ENCODE data around the gene KIF13A. TPM values are rescaled to one million over a fixed set of nuclear protein-coding genes. Genes with fewer than 3 reads are reported as not detected.
"Not testable (repeated sequence)": the region's sequence is repeated elsewhere in the genome, so short reads cannot be mapped to it uniquely, and the experiment has no call there.

The KIF13A gene
- total RNA-seq, 2 experiments from 2014 or later = not detected

GRCh38 chr6:17851001-17851719, 136.3 kb downstream of the KIF13A start:
- no peak for DNase-seq
- H3K4me1 Mint-ChIP-seq (ENCODE audit: low read depth) = no peaks in the 10 kb centered on the region
- peaks cover 26% of the 10 kb centered on the region for H3K27me3 Mint-ChIP-seq (ENCODE audit: low read depth)
- CTCF ChIA-PET = no interaction called here
- no peak overlapping the region for H3K27ac Mint-ChIP-seq
- H3K9me3 Mint-ChIP-seq = no peaks in the 10 kb centered on the region
- no peaks in the 10 kb centered on the region for H3K36me3 Mint-ChIP-seq (ENCODE audit: low read depth)
- no peak overlapping the region for H3K4me3 Mint-ChIP-seq
- intact Hi-C loops (cut with micrococcal nuclease) = no loop called here

- peaks cover 26% of the 10 kb centered on the region for H3K27me3 Mint-ChIP-seq (ENCODE audit: low read depth)
These were observed 137.2 kb downstream of the KIF13A start for GRCh38 chr6:17850281-17850680.

GRCh38 chr6:17847203-17847760, 140.2 kb downstream of the KIF13A start:
- H3K36me3 Mint-ChIP-seq (ENCODE audit: low read depth) = no peaks in the 10 kb centered on the region
- no peak for DNase-seq
- no peak overlapping the region for H3K4me3 Mint-ChIP-seq
- H3K9me3 Mint-ChIP-seq = no peaks in the 10 kb centered on the region
- intact Hi-C loops (cut with micrococcal nuclease) = no loop called here
- peaks cover 34% of the 10 kb centered on the region for H3K27me3 Mint-ChIP-seq (ENCODE audit: low read depth)
- CTCF ChIA-PET = interaction anchor here (1.0 to 1.1 kb wide), 2 partner anchors 29 to 275 kb away, joined by 3 read pairs; partner anchors contain the start of gene NHLRC1
- no peak overlapping the region for H3K27ac Mint-ChIP-seq
- no peaks in the 10 kb centered on the region for H3K4me1 Mint-ChIP-seq (ENCODE audit: low read depth)

More at GRCh38 chr6:17850281-17850680, 137.2 kb downstream of the KIF13A start:
- intact Hi-C loops (cut with micrococcal nuclease) = no loop called here
- H3K4me1 Mint-ChIP-seq (ENCODE audit: low read depth) = no peaks in the 10 kb centered on the region
- no peaks in the 10 kb centered on the region for H3K9me3 Mint-ChIP-seq
- CTCF ChIA-PET = no interaction called here
- no peaks in the 10 kb centered on the region for H3K36me3 Mint-ChIP-seq (ENCODE audit: low read depth)
- H3K27ac Mint-ChIP-seq = no peak overlapping the region
- no peak overlapping the region for H3K4me3 Mint-ChIP-seq
- no peak for DNase-seq

- no peaks in the 10 kb centered on the region for H3K4me1 Mint-ChIP-seq (ENCODE audit: low read depth)
- no peak overlapping the region for H3K4me3 Mint-ChIP-seq
- CTCF ChIA-PET = no interaction called here
- intact Hi-C loops (cut with micrococcal nuclease) = no loop called here
- no peaks in the 10 kb centered on the region for H3K36me3 Mint-ChIP-seq (ENCODE audit: low read depth)
- H3K27ac Mint-ChIP-seq = no peak overlapping the region
- no peak for DNase-seq
- no peaks in the 10 kb centered on the region for H3K9me3 Mint-ChIP-seq
- peaks cover 34% of the 10 kb centered on the region for H3K27me3 Mint-ChIP-seq (ENCODE audit: low read depth)
These were observed 140.7 kb downstream of the KIF13A start for GRCh38 chr6:17846762-17847161.

GRCh38 chr6:17845598-17845997, 141.8 kb downstream of the KIF13A start:
- intact Hi-C loops (cut with micrococcal nuclease) = no loop called here
- H3K4me3 Mint-ChIP-seq = no peak overlapping the region
- DNase-seq = no peak
- no peaks in the 10 kb centered on the region for H3K4me1 Mint-ChIP-seq (ENCODE audit: low read depth)
- no peaks in the 10 kb centered on the region for H3K36me3 Mint-ChIP-seq (ENCODE audit: low read depth)
- H3K27me3 Mint-ChIP-seq (ENCODE audit: low read depth) = peaks cover 29% of the 10 kb centered on the region
- no peaks in the 10 kb centered on the region for H3K9me3 Mint-ChIP-seq
- no peak overlapping the region for H3K27ac Mint-ChIP-seq
- CTCF ChIA-PET = no interaction called here

- peaks cover 22% of the 10 kb centered on the region for H3K27me3 Mint-ChIP-seq (ENCODE audit: low read depth)
- CTCF ChIA-PET; intact Hi-C loops (cut with micrococcal nuclease); H3K36me3 Mint-ChIP-seq (ENCODE audit: low read depth); H3K27ac Mint-ChIP-seq; H3K4me3 Mint-ChIP-seq; H3K4me1 Mint-ChIP-seq (ENCODE audit: low read depth); DNase-seq; H3K9me3 Mint-ChIP-seq: not testable (repeated sequence)
These were observed 142.5 kb downstream of the KIF13A start for GRCh38 chr6:17844967-17845366.

- H3K27me3 Mint-ChIP-seq (ENCODE audit: low read depth) = peaks cover 23% of the 10 kb centered on the region
- no peaks in the 10 kb centered on the region for H3K36me3 Mint-ChIP-seq (ENCODE audit: low read depth)
- no peak for DNase-seq
- no peak overlapping the region for H3K4me3 Mint-ChIP-seq
- intact Hi-C loops (cut with micrococcal nuclease) = no loop called here
- CTCF ChIA-PET = interaction anchor here (0.6 kb wide), 1 partner anchor 9 kb away, joined by 6 read pairs; no protein-coding TSS in a partner anchor
- H3K27ac Mint-ChIP-seq = no peak overlapping the region
- no peaks in the 10 kb centered on the region for H3K4me1 Mint-ChIP-seq (ENCODE audit: low read depth)
- H3K9me3 Mint-ChIP-seq = no peaks in the 10 kb centered on the region
These were observed 144.3 kb downstream of the KIF13A start for GRCh38 chr6:17842934-17843821.

DNA sequence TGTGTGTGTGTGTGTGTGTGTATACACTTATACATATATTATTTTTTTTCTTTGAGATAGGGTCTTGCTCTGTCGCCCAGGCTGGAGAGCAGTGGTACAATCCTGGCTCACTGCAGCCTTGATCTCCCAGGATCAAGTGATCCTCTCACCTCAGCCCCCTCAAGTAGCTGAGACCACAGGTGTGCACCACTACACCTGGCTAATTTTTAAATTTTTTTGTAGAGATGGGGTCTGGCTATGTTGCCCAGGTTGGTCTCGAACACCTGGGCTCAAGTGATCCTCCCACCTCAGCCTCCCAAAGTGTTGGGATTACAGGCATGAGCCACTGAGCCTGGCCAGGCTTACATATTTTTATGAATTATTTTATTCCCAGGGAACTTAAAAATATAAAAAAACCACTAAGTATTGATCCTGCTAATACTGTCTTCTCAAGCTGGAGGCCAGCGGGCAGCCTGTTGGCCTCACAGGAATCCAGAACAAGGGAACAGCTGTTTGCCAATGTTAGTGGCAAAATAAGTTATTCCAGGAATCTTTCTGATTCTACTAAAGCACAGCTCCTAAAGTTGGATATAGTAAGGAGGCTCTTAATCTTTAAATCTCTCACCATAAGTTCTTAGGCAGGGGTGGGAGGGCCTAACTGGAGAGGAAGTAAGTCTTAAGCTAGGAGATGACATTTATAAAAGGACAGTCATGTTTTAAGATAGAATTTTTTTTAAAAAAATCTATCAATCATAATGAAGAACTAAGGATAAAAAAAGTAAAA, 145.2 kb downstream of the KIF13A start:
- peaks cover 23% of the 10 kb centered on the region for H3K27me3 Mint-ChIP-seq (ENCODE audit: low read depth)
- no peak overlapping the region for H3K4me3 Mint-ChIP-seq
- no peaks in the 10 kb centered on the region for H3K4me1 Mint-ChIP-seq (ENCODE audit: low read depth)
- DNase-seq = no peak
- no peaks in the 10 kb centered on the region for H3K9me3 Mint-ChIP-seq
- H3K36me3 Mint-ChIP-seq (ENCODE audit: low read depth) = no peaks in the 10 kb centered on the region
- CTCF ChIA-PET = interaction anchor here (0.6 kb wide), 1 partner anchor 8 kb away, joined by 6 read pairs; no protein-coding TSS in a partner anchor
- intact Hi-C loops (cut with micrococcal nuclease) = no loop called here
- no peak overlapping the region for H3K27ac Mint-ChIP-seq

DNA sequence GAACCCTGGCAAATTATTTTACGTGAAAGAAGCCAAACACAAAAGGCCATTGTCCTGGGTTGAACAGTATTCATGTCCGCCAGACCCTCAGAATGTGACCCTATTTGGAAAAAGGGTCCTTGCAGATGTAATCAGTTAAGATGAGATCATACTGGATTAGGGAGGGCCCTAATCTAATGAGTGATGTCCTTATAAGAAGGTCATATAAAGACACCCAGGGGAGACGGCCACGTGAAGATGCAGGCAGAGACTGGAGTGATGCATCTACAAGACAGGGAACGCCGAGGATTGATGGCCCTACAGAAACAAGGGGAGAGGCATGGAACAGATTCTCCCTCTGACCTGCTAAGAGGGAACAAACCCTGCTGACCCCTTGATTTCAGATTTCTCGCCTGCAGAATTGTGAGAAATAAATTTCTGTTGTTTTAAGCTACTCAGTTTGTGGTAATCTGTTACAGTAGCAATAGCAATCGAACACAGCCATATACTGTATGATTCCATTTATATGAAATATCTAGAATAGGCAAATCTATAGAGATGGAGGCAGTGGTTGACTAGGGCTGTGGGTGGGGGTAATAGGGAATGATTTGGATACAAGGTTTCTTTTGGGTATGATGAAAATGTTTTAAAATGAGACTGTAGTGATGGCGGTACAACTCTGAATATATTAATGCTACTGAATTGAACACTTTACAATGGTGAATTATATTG, 147.8 kb downstream of the KIF13A start:
- no peaks in the 10 kb centered on the region for H3K4me1 Mint-ChIP-seq (ENCODE audit: low read depth)
- intact Hi-C loops (cut with micrococcal nuclease) = no loop called here
- no peak for DNase-seq
- H3K27me3 Mint-ChIP-seq (ENCODE audit: low read depth) = peaks cover 18% of the 10 kb centered on the region
- no peak overlapping the region for H3K4me3 Mint-ChIP-seq
- CTCF ChIA-PET = no interaction called here
- no peaks in the 10 kb centered on the region for H3K9me3 Mint-ChIP-seq
- H3K27ac Mint-ChIP-seq = no peak overlapping the region
- H3K36me3 Mint-ChIP-seq (ENCODE audit: low read depth) = no peaks in the 10 kb centered on the region

- no peak overlapping the region for H3K4me3 Mint-ChIP-seq
- H3K27me3 Mint-ChIP-seq (ENCODE audit: low read depth) = peaks cover 16% of the 10 kb centered on the region
- H3K36me3 Mint-ChIP-seq (ENCODE audit: low read depth) = no peaks in the 10 kb centered on the region
- DNase-seq = no peak
- H3K4me1 Mint-ChIP-seq (ENCODE audit: low read depth) = no peaks in the 10 kb centered on the region
- CTCF ChIA-PET = no interaction called here
- no peaks in the 10 kb centered on the region for H3K9me3 Mint-ChIP-seq
- intact Hi-C loops (cut with micrococcal nuclease) = no loop called here
- H3K27ac Mint-ChIP-seq = no peak overlapping the region
These were observed 151.1 kb downstream of the KIF13A start for GRCh38 chr6:17836293-17836692.

GRCh38 chr6:17835784-17836183, 151.7 kb downstream of the KIF13A start:
- intact Hi-C loops (cut with micrococcal nuclease) = no loop called here
- peaks cover 17% of the 10 kb centered on the region for H3K27me3 Mint-ChIP-seq (ENCODE audit: low read depth)
- no peak for DNase-seq
- H3K4me3 Mint-ChIP-seq = no peak overlapping the region
- no peaks in the 10 kb centered on the region for H3K36me3 Mint-ChIP-seq (ENCODE audit: low read depth)
- no peaks in the 10 kb centered on the region for H3K9me3 Mint-ChIP-seq
- CTCF ChIA-PET = no interaction called here
- H3K27ac Mint-ChIP-seq = no peak overlapping the region
- no peaks in the 10 kb centered on the region for H3K4me1 Mint-ChIP-seq (ENCODE audit: low read depth)
